SHP77 treated with DMSO at 0.1 percent for 48 hours (cell line): ENCODE measurements around the gene SNRNP40.
"Not testable (repeated sequence)": the region's sequence is repeated elsewhere in the genome, so short reads cannot be mapped to it uniquely, and the experiment has no call there.

Experiments used
- DNase-seq: peaks from one replicate; lab custom pipeline; 2025; lab: John Stamatoyannopoulos, UW

SNRNP40 gene

DNA sequence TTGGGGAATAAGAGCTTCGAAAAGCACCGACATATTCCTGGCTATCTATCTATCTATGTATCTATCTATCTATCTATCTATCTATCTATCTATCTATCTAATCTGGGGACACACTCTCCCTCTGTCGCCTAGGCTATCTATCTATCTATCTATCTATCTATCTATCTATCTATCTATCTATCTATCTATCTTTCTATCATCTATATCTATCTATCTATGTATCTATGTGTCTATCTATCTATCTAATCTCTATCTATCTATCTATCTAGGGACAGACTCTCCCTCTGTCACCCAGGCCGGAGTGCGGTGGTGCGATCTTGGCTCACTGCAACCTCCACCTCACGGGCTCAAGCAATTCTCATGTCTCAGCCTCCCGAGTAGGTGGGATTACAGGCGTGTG, 14.2 kb downstream of the SNRNP40 start:
- not testable (repeated sequence) for DNase-seq

DNA sequence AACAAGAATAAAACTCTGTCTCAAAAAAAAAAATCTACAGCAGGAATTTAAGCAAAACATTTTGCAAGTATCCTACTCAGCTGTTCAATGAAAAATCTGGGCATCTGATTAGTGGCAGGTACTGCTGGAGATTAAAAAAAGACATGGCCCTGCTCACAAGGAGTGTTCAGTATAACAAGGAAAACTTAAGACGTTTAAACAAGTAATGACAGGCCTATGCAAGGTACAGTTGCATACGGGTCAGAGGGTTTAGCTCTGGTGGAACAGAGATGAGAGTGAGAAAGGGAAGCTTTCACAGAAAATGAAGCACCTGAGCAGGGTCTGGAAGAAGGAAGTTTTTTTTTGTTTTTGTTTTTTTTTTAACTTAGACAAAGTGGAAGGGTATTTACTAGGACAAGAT, 23.0 kb downstream of the SNRNP40 start:
- no peak for DNase-seq

DNA sequence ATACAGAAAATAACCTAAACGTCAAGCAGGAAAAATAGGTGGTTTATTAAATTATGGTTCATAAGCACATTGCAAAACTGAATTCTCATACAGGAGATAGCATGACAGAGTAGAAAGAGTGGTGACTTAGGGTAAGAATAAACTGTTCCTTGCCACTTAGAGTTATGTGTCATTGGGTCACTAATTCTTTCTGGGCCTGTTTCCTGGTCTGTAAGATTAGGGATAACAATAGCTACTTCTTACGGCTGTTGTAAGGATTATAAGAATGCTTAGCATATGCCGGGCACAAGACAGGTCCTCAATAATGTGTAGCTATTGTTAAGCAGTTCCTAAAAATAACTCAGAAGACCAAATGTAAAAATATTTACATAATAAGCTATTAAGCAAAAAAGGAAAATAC, 24.2 kb downstream of the SNRNP40 start:
- no peak for DNase-seq

DNA sequence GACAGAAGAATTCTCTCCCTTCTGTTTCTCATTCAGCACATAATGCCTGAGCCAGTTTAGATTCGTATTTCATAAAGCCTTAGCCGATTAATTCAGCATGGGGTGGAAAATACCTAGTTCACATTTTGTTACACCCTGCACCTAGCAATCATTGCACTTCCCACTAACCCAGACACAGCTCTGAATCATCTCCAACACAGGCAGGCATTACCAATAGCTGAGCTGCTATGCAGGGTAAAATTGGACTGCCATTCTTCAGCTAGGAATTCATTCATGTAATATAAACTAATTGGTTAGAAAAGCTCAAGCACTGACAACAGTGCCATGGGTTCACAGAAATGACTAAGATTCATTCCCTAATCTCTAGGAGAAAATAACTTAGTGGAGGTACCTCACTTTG, 30.0 kb downstream of the SNRNP40 start:
- DNase-seq, result no peak

DNA sequence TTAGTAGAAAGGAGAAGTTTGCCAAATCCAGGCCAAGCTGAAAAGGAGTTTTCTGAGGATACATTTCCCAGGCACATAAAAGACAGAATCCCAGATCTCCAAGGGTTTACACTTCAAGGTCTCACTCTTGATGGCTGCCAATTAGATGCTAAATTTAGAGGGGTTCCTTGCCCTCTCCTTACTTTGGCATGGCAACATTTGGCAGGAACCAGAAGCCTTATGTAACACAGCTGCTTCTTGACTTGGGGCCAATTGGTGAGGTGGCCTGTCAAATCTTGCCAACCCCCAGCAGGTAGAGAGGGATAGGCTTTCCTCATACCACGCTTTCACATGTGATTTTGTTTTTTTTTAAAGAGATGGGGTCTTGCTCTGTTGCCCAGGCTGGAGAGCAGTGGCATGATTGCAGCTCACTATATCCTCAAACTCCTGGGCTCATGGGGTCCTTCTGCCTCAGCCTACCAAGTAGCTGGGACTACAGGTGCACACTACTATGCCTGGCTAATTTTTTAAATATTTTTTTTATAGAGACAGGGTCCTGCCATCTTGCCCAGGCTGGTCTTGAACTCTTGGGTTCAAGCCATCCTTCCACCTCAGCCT, 31.7 kb downstream of the SNRNP40 start:
- no peak for DNase-seq

DNA sequence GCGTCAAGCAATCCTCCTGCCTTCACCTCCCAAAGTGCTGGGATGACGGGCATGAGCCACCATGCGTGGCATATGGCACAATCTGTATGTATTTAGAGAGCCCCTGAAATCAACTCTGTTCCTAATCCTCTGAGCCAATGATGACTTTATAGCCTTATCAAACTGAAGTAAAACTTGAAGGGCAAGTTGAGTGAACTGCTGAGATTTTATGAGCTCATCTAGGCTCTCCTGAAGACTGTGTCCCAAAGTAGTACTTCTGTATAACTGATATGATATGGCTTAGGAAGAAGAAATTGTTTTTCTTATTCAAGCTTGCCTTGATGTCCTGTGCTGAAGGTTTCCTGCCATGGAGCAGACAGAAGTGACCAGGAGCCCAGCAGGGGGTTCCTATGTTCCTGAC, 33.2 kb downstream of the SNRNP40 start:
- no peak for DNase-seq

DNA sequence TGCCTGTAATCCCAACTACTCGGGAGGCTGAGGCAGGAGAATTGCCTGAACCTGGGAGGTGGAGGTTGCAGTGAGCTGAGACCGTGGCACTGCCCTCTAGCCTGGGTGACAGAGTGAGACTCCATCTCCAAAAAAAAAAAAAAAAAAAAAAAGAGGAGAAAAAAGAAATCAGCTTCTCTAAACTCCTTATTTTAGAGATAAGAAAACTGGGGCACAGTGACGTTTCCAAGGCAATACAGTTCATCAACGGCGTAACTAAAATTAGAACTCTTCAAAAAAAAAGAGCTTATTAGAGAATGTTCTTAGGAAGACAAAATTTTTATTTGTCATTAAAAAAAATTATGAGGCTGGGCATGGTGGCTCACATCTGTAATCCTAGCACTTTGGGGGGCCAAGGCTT, 34.2 kb downstream of the SNRNP40 start:
- DNase-seq, result not testable (repeated sequence)

DNA sequence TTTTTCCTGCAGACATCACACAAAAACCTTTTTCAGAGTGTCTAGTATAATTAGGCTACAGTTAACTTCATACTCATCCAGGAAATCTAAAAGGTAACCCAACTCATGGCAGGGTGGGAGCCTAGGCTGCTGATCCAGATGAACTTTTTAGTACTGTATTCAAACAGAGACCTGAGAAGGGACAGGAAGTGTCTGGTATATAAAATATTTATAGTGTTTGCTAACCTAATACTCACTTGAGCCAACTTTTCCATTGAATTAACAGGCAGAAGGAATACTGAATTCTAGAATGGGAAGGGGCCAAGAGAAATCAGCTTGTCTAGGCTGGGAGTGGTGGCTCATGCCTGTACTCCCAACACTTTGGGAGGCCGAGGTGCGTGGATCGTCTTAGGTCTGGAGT, 34.7 kb downstream of the SNRNP40 start:
- no peak for DNase-seq

DNA sequence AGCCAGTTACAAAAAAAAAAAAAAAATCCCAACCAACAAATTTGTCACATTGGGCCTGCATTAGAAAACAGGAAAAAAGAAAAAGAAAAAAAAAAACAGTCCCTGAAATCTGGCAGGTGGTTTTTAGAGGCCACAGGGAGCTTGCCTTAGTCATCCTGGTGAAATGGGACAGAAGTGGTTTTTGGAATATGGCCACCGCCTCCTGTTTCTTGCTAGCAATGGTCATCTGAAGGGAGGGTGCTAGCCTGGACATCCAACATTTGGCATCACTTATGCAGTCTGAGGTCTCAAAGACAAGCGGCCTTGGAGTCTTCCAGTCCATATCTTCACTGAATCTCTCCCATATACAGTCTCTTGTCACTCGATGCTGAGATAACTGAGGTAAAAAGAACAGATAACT, 36.8 kb downstream of the SNRNP40 start:
- DNase-seq, result no peak

DNA sequence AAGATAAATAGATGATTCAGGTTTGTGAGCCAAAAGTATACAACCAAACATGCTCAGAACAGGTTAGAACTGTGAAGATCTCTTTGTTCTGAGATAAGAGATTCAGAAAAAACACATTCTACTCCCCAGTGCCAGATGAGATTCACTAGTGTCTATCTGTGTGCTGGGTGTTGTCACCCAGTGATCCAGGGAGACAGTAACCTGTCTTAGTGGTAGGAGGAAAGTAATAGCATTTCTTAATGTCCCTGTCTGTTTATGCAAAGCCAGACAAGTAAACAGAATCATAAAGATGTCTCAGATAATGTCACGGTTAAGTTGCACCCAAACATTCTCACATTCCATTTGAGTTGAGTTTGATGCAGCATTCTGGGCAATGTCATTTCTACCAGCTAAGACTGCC, 38.0 kb downstream of the SNRNP40 start:
- no peak for DNase-seq

DNA sequence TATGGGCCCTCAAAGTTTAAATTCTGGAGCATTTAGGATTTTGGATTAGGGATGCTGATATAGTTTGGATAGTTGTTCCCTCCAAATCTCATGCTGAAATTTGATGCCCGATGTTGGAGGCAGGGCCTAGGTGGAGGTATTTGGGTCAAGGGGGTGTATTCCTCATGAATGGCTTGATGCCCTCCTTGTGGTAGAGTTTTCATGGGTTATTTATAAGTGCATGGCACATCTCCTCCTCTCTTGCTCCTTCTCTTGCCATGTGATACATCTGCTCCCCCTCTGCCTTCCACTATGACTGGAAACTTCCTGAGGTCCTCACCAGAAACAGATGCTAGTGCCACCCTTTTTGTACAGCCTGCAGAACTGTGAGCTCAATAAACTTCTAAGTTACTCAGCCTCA, 39.4 kb downstream of the SNRNP40 start:
- DNase-seq, result no peak

DNA sequence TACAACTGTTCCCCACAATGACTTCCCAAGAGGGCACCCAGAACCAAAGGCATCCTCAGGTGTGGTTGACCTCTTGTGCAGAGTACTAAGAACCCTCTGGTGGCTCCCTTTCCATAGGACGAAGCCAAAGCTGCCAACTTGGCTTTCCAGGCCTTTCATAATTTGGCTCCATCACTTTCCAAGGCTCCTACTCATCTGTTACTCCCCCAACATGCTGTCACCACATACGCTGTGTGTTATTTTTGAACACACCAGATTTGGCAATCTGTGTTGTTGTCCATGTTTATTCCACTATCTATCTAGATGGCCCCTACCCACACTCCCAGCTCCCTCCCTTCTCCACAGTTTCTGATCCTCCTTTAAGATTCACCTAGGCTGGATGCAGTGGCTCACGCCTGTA, 46.7 kb downstream of the SNRNP40 start:
- DNase-seq, result no peak

DNA sequence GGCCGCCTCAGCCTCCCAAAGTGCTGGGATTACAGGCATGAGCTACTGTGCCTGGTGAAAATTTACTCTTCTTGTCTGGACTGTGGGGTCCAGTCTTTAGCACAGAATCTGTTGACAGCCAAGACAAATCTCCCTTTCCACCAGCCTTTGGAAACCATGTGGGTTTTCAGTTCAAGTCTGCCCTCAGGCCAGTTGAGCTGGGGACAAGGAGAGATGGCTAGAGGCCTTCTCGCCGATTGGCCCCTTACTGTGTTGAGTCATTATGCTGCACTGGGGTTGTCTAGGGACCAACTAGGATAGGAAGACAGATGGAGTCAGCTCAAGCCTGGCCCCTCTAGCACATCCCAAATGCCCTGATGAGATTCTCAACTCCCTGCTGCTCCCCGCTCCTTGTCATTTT, 48.3 kb downstream of the SNRNP40 start:
- DNase-seq, result no peak

DNA sequence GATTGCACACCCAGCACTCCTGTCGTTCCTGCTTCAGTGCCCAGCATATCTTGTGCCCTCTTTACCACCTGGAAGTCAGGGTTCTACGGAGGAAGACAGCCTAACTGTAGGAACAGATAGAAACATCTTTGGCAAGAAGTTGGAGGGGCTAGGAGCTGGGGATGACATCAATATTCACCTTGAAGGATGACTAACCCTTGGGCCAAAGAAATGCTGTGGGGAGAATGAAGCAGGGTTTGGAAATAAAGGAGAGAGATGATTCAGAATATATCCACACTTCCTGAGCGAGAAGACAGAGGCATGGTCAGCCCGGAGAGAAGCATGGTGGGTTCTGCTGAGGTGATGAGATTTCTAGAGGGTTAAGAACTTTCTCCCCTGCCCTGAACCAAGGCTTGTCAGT, 52.3 kb downstream of the SNRNP40 start:
- no peak for DNase-seq

DNA sequence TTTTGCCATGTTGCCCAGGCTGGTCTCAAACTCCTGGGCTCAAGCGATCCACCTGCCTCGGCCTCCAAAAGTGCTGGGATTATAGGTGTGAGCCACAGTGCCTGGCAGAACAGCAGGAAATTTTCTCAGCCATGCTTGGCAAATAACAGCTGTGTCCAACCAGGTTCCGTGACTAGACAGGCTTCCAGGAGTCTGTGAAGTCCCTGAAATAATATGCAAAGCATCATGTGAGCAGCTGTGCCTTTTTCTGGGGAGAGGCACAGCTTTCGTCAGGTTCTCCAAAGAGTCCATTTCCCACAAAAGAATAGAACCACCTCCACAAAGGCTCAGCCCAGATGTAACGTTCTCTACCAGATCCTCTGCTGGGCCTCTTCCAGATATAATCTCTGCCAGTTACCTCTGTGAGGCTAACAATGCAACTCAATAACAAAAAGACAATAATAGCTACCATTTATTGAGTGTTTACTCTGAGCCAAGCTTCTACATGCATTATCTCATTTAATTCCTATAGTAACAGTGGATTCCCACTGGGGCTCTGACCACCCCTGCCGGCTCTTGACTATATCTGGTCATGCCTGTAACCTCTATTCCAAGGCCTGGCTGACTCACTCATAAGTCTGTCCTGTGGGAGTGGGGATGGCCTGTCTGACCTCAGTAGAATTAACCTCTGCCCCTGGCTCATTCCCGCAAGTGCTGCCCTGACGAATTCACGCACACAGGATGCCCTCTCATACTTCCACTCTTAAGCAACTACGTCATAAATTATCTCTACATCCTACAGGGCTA, 52.9 kb downstream of the SNRNP40 start:
- DNase-seq, result no peak

DNA sequence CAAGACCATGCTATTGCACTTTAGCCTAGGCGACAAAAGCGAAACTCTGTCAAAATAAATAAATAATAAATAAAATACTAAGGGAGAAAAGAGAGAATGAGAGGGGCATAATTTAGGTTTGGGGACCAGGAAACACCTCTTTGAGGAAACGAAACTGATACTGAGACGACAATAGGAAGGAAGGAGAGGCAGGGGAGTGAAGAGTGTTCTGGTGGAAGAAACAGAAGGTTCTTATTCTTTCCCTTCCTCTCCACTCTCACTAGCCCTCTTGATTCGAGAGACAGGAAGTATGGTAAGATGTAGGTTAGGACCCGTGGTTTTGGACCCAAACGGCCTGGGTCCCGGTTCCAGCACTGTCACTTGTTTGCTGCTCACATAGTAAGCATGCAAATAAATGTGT, 55.3 kb downstream of the SNRNP40 start:
- no peak for DNase-seq

DNA sequence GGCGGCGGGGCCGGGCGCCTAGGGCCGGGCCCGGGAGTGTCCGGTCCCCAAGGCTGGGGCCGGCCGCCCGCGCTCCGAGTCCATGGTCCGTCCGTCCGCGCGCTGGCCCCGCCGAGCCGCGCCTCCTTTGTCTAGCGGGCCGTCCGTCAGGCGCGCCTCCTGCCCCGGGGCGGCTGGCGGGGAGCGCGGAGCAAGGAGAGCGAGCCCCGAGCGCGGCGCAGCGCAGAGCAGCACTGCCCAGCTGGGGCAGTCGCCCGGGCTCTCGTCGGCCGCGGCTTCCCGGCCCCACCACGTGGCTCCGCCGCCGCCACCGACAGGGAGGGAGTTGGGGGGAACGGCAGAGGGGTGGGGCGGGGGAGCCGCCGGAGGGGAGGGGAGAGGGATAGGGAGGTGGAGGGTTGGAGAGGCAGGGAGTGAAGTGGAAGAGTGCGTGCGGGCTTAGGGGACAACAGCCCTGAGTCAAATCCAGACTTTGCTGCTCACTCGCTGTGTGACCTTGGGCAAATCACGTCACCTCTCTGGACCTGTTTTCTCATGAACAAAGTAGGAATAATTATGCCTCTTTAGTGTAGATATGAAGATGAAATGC, 56.8 kb downstream of the SNRNP40 start, which contains the start of gene NKAIN1:
TSS of gene NKAIN1 (minus strand) at position 235 of the 589 bp plus-strand sequence. CDS start 340 bp downstream, outside the sequence.
- DNase-seq, result no peak

DNA sequence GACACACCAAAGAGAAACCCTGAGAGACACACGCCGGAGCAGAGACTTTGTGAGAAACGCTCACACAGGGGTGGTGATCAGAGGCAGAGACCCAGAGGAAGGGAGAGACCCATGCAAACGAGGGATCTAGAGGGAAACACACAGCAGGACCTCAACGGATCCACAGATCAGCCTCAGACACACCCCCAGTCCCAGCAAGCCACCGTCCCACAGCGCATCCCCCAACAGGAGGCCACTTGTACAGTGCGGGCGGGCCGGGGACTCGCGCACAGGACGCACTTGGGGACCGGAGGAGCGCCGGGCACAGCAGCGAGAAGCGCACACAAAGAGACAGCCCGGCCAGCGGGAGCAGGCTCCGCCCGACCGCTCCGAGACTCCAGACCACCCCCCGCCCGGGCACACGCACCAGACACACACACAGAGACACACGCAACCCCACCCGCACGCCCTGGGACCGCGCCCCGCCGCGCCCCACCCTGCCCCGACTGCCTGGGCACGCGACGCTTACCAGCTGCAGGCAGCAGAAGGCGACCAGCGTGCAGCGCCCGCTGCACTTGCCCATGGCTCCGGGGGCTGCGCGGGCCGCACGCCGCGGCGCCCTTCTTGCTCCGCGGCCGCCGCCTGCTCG, 57.5 kb downstream of the SNRNP40 start:
- no peak for DNase-seq

DNA sequence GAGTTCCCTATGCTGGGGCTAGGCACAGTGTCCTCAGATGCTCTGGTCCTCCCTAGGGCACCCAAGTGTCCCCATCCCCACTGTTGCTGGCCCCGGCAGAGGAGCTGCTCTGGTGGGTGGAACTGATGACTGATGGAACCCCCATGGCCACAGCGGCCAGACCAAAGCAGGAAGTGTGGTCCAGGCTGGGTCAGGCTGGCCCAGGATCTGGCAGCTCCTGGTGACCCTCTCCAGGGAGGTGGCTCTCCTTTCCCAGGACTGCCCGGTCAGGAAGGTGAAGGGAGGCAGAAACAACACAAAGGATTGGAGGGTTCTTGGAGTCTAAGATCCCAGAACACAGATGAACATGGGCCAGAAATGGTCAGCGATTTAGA, 58.0 kb downstream of the SNRNP40 start:
- no peak for DNase-seq

DNA sequence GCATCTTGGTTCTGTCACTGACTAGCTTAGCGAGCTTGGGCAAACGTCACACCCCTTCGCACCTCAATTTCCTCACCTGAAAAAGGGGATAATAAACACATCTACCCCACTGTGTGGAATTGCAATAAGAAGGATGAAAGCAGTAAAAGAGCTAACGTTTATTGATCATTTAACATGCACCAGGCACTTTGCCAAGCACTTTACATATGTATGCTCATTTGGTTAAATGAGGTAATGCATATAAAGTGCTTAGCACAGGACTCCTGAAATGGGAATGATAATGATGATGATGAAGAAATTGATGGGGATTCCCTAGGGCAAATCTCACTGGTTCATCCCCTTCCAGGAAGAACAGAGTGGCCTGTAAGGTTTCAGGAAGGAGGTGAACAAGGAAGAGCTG, 61.7 kb downstream of the SNRNP40 start:
- DNase-seq, result no peak

DNA sequence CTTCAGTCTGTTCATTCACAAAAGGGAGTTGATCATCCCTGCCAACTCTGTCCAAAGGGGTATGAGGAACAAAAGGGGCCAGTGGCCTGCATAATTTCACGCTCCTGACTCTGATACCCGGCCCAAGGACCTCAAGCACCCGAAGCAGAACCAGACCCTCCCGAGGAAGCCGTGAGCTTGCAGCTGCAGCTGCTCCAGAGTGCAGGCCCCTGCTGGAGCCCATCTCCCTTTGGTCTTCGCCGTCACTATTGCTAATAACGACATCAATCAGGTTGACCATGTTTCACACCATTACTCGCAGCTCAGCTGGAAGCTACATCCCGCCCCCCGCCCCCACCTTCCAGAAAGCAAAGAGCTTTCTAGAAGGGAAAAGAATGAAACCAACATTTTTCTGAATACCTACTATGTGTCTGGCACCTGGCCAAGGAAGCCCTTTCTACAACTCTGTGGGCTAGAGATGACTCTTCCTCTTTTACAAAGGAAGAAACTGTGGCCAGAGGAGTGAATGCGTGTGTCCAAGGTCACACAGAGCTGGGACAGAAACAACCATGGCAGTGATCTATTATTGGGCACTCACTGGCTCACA, 62.4 kb downstream of the SNRNP40 start:
- DNase-seq, result no peak

DNA sequence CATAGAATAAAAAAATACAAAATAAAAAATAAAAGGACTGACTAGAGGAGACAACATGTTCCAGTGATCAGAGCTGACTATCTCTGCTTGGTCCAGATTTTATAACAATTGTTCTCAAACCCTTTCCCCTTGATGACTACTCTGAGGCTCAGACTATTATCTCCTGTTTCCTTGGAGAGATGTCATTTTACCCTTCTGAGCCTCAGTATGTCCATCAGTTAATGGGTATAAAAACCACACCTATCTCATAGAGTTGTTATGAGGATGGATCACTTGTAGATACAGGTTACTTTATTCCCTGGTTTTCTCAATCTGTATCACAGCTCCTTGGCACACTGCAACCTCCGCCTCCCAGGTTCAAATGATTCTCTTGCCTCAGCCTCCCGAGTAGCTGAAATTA, 63.9 kb downstream of the SNRNP40 start:
- DNase-seq, result no peak

DNA sequence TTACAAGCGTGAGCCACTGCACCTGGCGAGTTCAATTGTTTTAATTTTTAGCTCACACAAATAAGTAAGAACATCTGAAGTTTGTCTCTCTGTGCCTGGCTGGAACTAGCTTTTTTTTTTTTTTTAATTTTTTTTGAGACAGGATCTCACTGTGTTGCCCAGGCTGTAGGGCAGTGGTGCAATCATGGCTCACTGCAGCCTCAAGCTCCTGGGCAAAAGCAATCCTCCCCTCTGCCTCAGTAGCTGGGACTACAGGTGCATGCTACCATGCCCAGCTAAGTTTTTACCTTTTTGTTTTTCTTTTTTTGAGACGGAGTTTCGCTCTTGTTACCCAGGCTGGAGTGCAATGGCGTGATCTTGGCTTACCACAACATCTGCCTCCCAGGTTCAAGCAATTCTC, 64.8 kb downstream of the SNRNP40 start:
- no peak for DNase-seq
